A549 treated with DMSO at 1 μM for 4 hours (cell line): Measurements from ENCODE around the gene ARHGAP5. TPM values are rescaled to one million over a fixed set of nuclear protein-coding genes. Genes with fewer than 3 reads are reported as not detected.

Experiments used
- total RNA-seq: library from RNA; stranded (reverse); fragments of 200-300 nt; extraction: Qiagen RNA extraction; gene quantifications from 5 replicates; pipeline ENCODE4 v1.2.3, GENCODE V29; 2022; ENCODE audit warnings: low read depth

Gene ARHGAP5, protein sequence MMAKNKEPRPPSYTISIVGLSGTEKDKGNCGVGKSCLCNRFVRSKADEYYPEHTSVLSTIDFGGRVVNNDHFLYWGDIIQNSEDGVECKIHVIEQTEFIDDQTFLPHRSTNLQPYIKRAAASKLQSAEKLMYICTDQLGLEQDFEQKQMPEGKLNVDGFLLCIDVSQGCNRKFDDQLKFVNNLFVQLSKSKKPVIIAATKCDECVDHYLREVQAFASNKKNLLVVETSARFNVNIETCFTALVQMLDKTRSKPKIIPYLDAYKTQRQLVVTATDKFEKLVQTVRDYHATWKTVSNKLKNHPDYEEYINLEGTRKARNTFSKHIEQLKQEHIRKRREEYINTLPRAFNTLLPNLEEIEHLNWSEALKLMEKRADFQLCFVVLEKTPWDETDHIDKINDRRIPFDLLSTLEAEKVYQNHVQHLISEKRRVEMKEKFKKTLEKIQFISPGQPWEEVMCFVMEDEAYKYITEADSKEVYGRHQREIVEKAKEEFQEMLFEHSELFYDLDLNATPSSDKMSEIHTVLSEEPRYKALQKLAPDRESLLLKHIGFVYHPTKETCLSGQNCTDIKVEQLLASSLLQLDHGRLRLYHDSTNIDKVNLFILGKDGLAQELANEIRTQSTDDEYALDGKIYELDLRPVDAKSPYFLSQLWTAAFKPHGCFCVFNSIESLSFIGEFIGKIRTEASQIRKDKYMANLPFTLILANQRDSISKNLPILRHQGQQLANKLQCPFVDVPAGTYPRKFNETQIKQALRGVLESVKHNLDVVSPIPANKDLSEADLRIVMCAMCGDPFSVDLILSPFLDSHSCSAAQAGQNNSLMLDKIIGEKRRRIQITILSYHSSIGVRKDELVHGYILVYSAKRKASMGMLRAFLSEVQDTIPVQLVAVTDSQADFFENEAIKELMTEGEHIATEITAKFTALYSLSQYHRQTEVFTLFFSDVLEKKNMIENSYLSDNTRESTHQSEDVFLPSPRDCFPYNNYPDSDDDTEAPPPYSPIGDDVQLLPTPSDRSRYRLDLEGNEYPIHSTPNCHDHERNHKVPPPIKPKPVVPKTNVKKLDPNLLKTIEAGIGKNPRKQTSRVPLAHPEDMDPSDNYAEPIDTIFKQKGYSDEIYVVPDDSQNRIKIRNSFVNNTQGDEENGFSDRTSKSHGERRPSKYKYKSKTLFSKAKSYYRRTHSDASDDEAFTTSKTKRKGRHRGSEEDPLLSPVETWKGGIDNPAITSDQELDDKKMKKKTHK (N-terminal part only)
- total RNA-seq = 51.6 to 78.7 TPM (median 61.7 TPM) in 5 replicates

GRCh38 chr14:32077081-32078022, at the start of gene ARHGAP5:
ARHGAP5 (plus strand) TSS chr14:32077304; CDS start chr14:32090670, 13,366 bp downstream.

DNA sequence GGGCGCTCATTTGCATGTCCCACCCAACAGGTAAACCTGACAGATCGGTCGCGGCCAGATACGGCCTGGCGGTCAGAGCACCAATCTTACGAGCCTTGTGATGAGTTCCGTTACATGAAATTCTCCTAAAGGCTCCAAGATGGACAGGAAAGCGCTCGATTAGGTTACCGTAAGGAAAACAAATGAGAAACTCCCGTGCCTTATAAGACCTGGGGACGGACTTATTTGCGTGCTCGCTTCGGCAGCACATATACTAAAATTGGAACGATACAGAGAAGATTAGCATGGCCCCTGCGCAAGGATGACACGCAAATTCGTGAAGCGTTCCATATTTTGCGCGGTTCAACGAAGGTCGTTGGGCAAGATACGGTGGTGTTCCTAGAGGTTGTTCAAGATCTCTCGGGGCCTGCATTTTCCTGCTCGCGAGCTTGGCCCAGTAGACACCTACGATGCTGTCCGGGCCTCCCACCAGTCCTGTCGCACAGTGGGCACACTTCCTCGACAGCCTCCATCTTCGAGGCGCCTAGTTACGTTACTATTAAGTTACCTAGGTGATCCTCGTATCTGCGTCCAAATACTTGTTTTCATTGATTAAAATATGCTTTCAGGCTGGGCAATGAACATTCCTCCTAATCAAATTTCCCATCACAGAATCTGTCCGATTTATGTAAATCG, 124.8 kb downstream of the ARHGAP5 start, which contains the start of gene RNU6-7:
Gene RNU6-7 (plus strand): TSS at position 230 of the 675 bp plus-strand sequence.

GRCh38 chr14:32202998-32203882, 126.1 kb downstream of the ARHGAP5 start, which contains the start of gene RNU6-8:
RNU6-8 (minus strand) TSS chr14:32203269.

Other genes starting within 250 kb of the ARHGAP5 start
- not detected in 5 replicates for gene RNU6-7, start 124.7 kb downstream of the ARHGAP5 start, total RNA-seq
- gene RNU6-8, start 126.0 kb downstream of the ARHGAP5 start, total RNA-seq = not detected in 5 replicates